Motor neuron (in vitro differentiated cells): ENCODE data around the gene CNTNAP1. TPM values are rescaled to one million over a fixed set of nuclear protein-coding genes. Genes with fewer than 3 reads are reported as not detected.
"Not testable (repeated sequence)": the region's sequence is repeated elsewhere in the genome, so short reads cannot be mapped to it uniquely, and the experiment has no call there.

Source experiments
- ATAC-seq, 8 experiments: fragments of 200-7000 bp; cut with Tn5 transposase; replicated peaks in 6 of 8; 2 replicates each; pipeline ENCODE4 v1.8.0; 2021; ENCODE audit warnings: mild to moderate bottlenecking in 8 of 8, moderate library complexity in 8 of 8
- H3K27ac ChIP-seq, 2 donors: fragments of 250-450 bp; sonication (Bioruptor Pico); 2 replicates each; pipeline ENCODE4 v1.9.0; 2021; ENCODE audit warnings: antibody characterized with exemption in 2 of 2, mild to moderate bottlenecking in 2 of 2, moderate library complexity in 1 of 2
- H3K4me1 ChIP-seq, 2 donors: fragments of 250-450 bp; sonication (Bioruptor Pico); replicated peaks in 1 of 2; 2 replicates each; pipeline ENCODE4 v1.6.1; 2021; ENCODE audit warnings: antibody characterized with exemption in 2 of 2, mild to moderate bottlenecking in 2 of 2, moderate library complexity in 1 of 2
- H3K4me3 ChIP-seq, 5 donors: fragments of 250-450 bp; sonication (Bioruptor Pico); 2 replicates each; pipeline ENCODE4 v1.9.0; 2021; ENCODE audit warnings: antibody characterized with exemption in 5 of 5, mild to moderate bottlenecking in 5 of 5, moderate library complexity in 4 of 5
- WGBS, 10 experiments: fragments of 450-650 bp; shearing (Covaris generic); methylation state at CpG; one replicate each; pipeline ENCODE4 v1.0.0; 2022; 5-methylcytosine and 5-hydroxymethylcytosine counted together
- in situ Hi-C, 9 experiments: fragments of 400-800 bp; cut with MboI; loops; one replicate each; pipeline ENCODE4 v1.15.0; 2021; ENCODE audit warnings: low sequenced_read_pairs in 9 of 9, low pct_unique_long_range_greater_than_20kb in 2 of 9; ENCODE audit not compliant: unreplicated experiment in 9 of 9
- total RNA-seq, 8 experiments: library from RNA; unstranded; fragments of 300-600 nt; gene quantifications; 2 replicates each; pipeline versions ENCODE4 v1.2.3 to v1.2.4, GENCODE V29; 2022

Gene CNTNAP1
- total RNA-seq, 8 experiments from 2014 or later: 2.4 to 33.9 (median 14.1) TPM

GRCh38 chr17:42699415-42699740, 17.0 kb downstream of the CNTNAP1 start:
- WGBS, 10 experiments: 75 to 100% (median 100%) methylated on average over 1 to 2 of the region's 4 CpGs; no CpG with 5 or more reads in 2 of the 10 experiments
- Histone ChIP-seq H3K27ac (peak overlapping the region; percentile 34 to 44), H3K4me3 (no peak overlapping the region), H3K4me1 (peaks cover 3 to 6% of the 10 kb centered on the region in 2 donors)
- ATAC-seq: no peak
- in situ Hi-C loops: no loop called here

GRCh38 chr17:42700586-42701289, 18.4 kb downstream of the CNTNAP1 start:
- no peak overlapping the region for H3K27ac ChIP-seq
- no peak overlapping the region for H3K4me3 ChIP-seq
- in situ Hi-C loops: no loop called here
- ATAC-seq: peak in 7 of 8 experiments; percentile 33 to 99 (median 43)
- WGBS, 10 experiments: 68 to 100% (median 80%) methylated on average over 1 to 6 of the region's 10 CpGs; no CpG with 5 or more reads in 2 of the 10 experiments
- H3K4me1 ChIP-seq: peaks cover 3 to 6% of the 10 kb centered on the region in 2 donors

GRCh38 chr17:42702446-42702845, 20.1 kb downstream of the CNTNAP1 start:
- no peak overlapping the region for H3K4me3 ChIP-seq
- WGBS, 10 experiments: 80 to 100% (median 83%) methylated on average over 1 to 3 of the region's 11 CpGs; no CpG with 5 or more reads in 5 of the 10 experiments
- ATAC-seq: no peak
- no peak overlapping the region for H3K27ac ChIP-seq
- H3K4me1 ChIP-seq: peaks cover 3 to 6% of the 10 kb centered on the region in 2 donors
- in situ Hi-C loops: no loop called here

- no peak overlapping the region for H3K4me3 ChIP-seq
- in situ Hi-C loops: no loop called here
- ATAC-seq: no peak
- peaks cover 0 to under 1% of the 10 kb centered on the region in 2 donors for H3K4me1 ChIP-seq
- 83 to 100% (median 91%) methylated on average over 2 to 4 of the region's 5 CpGs; no CpG with 5 or more reads in 5 of the 10 experiments for WGBS, 10 experiments
- no peak overlapping the region for H3K27ac ChIP-seq
Measured at GRCh38 chr17:42704490-42704836, 22.1 kb downstream of the CNTNAP1 start.

- H3K4me3 ChIP-seq: no peak overlapping the region
- 67 to 100% (median 91%) methylated on average over 1 to 7 of the region's 8 CpGs; no CpG with 5 or more reads in 2 of the 10 experiments for WGBS, 10 experiments
- H3K27ac ChIP-seq: no peak overlapping the region
- in situ Hi-C loops: no loop called here
- ATAC-seq: no peak
- no peaks in the 10 kb centered on the region for H3K4me1 ChIP-seq
Measured at GRCh38 chr17:42704837-42705494, 22.6 kb downstream of the CNTNAP1 start.

GRCh38 chr17:42706732-42707131, 24.4 kb downstream of the CNTNAP1 start:
- no peaks in the 10 kb centered on the region for H3K4me1 ChIP-seq
- in situ Hi-C loops: no loop called here
- no peak overlapping the region for H3K27ac ChIP-seq
- H3K4me3 ChIP-seq: no peak overlapping the region
- no peak for ATAC-seq
- 17 to 100% (median 78%) methylated on average over 1 to 4 of the region's 5 CpGs; no CpG with 5 or more reads in 3 of the 10 experiments for WGBS, 10 experiments

- Histone ChIP-seq H3K4me3 (no peak overlapping the region), H3K27ac (no peak overlapping the region), H3K4me1 (no peaks in the 10 kb centered on the region)
- WGBS, 10 experiments: 80 to 100% (median 92%) methylated on average over 1 of the region's 3 CpGs; no CpG with 5 or more reads in 6 of the 10 experiments
- in situ Hi-C loops: no loop called here
- no peak for ATAC-seq
Measured at GRCh38 chr17:42708588-42708987, 26.3 kb downstream of the CNTNAP1 start.

- Histone ChIP-seq H3K4me1 (no peaks in the 10 kb centered on the region), H3K27ac (no peak overlapping the region), H3K4me3 (no peak overlapping the region)
- in situ Hi-C loops: no loop called here
- peak in 4 of 8 experiments; percentile 22 to 64 (median 46) for ATAC-seq
- 63 to 100% (median 77%) methylated on average over 1 to 2 of the region's 2 CpGs; no CpG with 5 or more reads in 6 of the 10 experiments for WGBS, 10 experiments
Measured at GRCh38 chr17:42709561-42709960, 27.2 kb downstream of the CNTNAP1 start.

- H3K4me3 ChIP-seq: no peak overlapping the region
- 0 to 47% (median 15%) methylated on average over 1 to 2 of the region's 2 CpGs; no CpG with 5 or more reads in 1 of the 10 experiments for WGBS, 10 experiments
- no peak overlapping the region for H3K27ac ChIP-seq
- in situ Hi-C loops: no loop called here
- peak; percentile 45 to 86 (median 72) for ATAC-seq
- H3K4me1 ChIP-seq: no peaks in the 10 kb centered on the region
Measured at GRCh38 chr17:42720996-42721583, 38.8 kb downstream of the CNTNAP1 start.

- H3K27ac ChIP-seq: no peak overlapping the region
- no peaks in the 10 kb centered on the region for H3K4me1 ChIP-seq
- in situ Hi-C loops: no loop called here
- H3K4me3 ChIP-seq: no peak overlapping the region
- ATAC-seq: no peak
- 71 to 100% (median 88%) methylated on average over 1 to 3 of the region's 3 CpGs; no CpG with 5 or more reads in 2 of the 10 experiments for WGBS, 10 experiments
Measured at GRCh38 chr17:42723636-42724035, 41.3 kb downstream of the CNTNAP1 start.

GRCh38 chr17:42725143-42725542, 42.8 kb downstream of the CNTNAP1 start:
- 90 to 100% (median 100%) methylated on average over 1 to 6 of the region's 6 CpGs for WGBS, 10 experiments
- Histone ChIP-seq H3K4me3 (no peak overlapping the region), H3K27ac (no peak overlapping the region), H3K4me1 (no peaks in the 10 kb centered on the region)
- no peak for ATAC-seq
- in situ Hi-C loops: no loop called here

GRCh38 chr17:42740699-42741098, 58.4 kb downstream of the CNTNAP1 start:
- in situ Hi-C loops: no loop called here
- WGBS, 10 experiments: 33 to 100% (median 73%) methylated on average over 1 of the region's 1 CpG
- ATAC-seq: no peak
- Histone ChIP-seq H3K27ac (no peak overlapping the region), H3K4me1 (peaks cover 6% of the 10 kb centered on the region in 2 donors), H3K4me3 (no peak overlapping the region)

GRCh38 chr17:42742916-42743315, 60.6 kb downstream of the CNTNAP1 start:
- 86 to 100% (median 93%) methylated on average over 2 to 6 of the region's 11 CpGs; no CpG with 5 or more reads in 1 of the 10 experiments for WGBS, 10 experiments
- H3K4me1 ChIP-seq, in situ Hi-C loops, ATAC-seq, H3K4me3 ChIP-seq, H3K27ac ChIP-seq: not testable (repeated sequence)
